HG02763 (cell line): ENCODE results near the gene HSPD1.
A peak's percentile ranks its signal among the peaks of the same experiment; 100 is the strongest.
"Not testable (repeated sequence)": the region's sequence is repeated elsewhere in the genome, so short reads cannot be mapped to it uniquely, and the experiment has no call there.

ENCODE experiments used
- ATAC-seq: cut with Tn5 transposase; IDR thresholded peaks from one replicate; pipeline ENCODE4 v1.9.1; 2021; ENCODE audit warnings: mild to moderate bottlenecking, moderate library complexity; ENCODE audit not compliant: unreplicated experiment

Gene HSPD1

GRCh38 chr2:197497326-197497725 lies 2.3 kb downstream of the HSPD1 start:
- ATAC-seq, result no peak

DNA sequence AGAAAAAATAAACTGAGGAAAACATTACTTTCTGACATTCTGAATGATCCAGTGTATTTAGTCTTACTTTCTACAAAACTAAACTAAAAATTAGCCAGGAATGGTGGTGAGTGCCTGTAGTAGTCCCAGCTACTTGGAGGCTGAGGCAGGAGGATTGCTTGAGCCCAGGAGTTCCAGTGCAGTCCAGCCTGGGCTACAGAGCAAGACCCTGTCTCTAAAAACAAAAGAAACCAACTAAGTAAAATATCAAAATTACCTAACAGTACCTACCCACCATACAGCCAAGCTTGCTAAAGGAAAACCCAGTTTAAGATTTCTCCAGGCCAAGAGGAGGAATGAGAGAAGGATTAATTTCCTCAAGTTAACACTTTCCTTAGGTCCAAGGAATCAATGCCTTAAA lies 2.9 kb downstream of the HSPD1 start:
- no peak for ATAC-seq

DNA sequence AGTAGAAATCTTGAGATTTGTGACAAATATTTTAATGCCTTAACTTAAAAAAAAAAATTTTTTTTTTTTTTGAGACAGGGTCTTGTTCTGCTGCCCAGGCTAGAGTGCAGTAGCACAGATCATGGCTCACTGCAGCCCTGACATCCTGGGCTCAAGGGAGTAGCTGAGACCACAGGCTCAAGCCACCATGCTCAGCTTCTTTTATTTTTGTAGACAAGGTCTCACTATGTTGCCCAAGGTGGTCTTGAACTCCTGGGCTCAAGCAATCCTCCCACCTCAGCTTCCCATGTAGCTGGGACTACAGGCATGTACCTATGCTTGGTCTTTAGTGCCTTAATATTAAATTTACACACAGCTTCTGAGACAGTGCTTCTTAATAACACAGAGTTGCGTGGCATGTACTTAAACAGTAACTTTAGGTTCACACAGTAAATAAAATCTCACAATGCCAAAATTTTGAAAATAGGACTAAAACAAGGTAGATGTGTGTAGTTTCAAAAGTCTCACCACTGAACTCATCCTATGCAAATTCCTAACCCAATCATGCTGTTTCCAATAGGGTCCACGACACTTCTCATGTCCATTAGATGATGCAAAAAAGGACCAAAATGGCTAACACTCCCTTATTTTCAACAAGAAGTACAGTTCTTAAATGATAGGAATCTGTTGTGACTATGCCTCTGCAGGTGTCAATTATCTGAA lies 4.1 kb downstream of the HSPD1 start:
- ATAC-seq, result no peak

- ATAC-seq, result no peak
Observed at GRCh38 chr2:197487385-197487784, 12.3 kb downstream of the HSPD1 start.

DNA sequence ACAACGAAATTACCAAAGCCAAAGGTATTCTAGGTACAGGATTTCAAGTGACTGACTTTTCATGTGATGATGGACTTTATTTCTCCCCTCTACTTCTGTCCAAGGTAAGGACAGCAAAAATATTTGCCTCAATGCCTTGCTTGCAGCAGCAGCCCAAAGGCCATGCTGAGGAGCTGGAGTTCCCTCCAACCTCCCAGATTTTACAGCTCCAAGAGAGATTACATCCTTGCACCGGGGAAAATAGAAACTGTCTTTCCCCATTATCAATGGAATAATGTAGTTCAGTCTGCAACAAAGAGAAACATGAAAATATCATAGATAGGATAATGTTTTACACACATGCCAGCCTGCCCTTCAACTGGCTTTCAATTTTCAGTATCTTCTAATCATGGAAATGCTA lies 13.5 kb downstream of the HSPD1 start:
- ATAC-seq, result no peak

- ATAC-seq, result not testable (repeated sequence)
Observed at GRCh38 chr2:197484248-197484647, 15.4 kb downstream of the HSPD1 start.

DNA sequence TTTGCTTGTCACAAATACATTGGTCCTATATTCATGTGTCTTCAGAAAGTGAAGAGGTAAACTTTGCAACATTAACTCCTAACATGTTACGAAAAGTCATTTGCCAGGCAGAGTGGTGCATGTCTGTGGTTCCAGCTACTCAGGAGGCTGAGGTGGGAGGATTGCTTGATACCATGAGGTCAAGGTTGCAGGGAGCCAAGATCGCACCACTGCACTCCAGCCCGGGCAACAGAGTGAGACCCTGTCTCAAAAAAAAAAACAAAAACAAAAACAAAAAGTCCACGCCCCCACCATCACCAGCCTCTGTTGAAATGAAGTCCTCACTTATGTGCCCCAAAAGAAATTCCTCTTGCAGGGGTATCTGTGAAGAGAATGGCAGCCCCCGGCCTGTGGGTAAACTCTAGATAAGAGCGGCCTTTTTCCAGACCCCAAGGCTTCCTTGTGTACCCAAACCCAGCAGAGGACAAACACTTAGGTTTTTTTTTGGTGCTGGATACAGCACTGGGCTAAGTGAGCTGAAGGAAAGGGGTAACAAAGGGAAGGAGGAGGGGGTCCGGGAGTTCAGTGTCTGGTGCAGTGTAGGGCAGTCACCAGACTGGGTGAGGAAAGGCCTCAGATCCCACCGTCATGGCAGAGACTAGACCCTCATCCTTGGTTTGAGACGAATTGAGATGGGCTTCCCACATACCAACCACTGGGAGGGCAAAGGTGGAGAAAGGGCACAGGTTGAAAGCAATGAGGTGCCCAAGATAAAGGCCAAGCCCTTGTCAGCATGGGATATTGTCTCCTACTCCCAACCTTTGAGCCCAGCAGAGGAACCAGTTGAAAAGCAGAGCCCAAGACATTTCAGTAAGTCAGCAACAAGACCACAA lies 19.2 kb downstream of the HSPD1 start:
- no peak for ATAC-seq

DNA sequence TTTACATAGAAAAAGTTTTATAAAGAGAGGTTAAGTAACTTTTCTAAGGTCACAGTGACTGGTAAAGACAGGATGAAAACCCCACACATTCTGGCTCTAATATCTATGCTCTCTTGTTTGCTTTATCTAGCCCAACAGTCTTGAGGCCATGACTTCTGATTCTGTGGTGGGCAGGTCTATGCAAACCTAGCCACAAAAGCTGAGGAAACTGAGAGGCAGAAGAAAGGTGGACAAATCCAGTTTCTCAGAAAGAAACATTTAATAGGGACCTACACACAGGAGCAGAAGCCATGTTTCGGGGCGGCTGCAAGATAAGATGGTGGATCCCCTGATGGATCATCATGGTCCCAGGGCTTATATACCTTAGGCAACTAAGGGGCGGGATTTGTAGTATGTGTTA lies 21.8 kb downstream of the HSPD1 start:
- no peak for ATAC-seq

GRCh38 chr2:197472166-197472565 lies 27.5 kb downstream of the HSPD1 start:
- no peak for ATAC-seq

DNA sequence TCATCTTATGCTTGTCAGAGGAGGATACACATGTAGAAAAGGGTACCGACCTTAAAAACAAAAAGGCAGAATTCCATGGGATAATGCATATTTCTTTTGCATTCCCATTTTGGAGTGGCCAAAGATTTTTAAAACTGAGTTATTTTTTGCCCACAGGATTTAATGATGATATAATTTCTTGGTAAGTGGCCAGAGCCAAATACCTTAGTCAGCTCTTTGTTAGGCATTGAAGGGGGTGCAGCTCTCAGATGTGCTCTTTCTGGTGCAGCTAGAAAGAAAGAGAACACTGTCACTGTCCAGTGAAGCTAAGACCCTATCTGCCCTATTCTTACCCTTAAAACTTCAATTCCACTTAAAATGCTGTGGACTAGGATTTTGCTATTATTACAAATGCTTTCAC lies 35.5 kb downstream of the HSPD1 start:
- no peak for ATAC-seq

DNA sequence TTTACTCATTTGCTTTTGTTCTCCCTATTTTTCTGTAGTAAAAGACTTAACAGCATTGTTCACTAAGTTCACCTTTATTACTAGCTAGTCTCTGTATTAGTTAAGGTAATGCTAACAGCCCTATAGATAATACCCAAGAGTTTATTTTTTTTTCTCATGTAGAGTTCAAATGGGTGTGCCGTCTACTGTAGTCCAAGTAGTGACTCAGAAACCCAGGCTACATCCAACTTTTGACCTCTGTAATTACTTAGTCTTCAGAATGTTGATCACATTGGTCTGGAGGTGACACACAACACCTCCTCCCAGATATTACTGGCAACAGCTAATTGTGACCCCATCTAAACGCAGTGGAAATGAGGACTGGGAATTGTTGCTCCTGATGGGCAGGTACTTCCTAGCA lies 38.6 kb downstream of the HSPD1 start:
- no peak for ATAC-seq

- no peak for ATAC-seq
Observed at GRCh38 chr2:197460649-197461048, 39.0 kb downstream of the HSPD1 start.

GRCh38 chr2:197455428-197455827 lies 44.2 kb downstream of the HSPD1 start:
- ATAC-seq, result no peak

DNA sequence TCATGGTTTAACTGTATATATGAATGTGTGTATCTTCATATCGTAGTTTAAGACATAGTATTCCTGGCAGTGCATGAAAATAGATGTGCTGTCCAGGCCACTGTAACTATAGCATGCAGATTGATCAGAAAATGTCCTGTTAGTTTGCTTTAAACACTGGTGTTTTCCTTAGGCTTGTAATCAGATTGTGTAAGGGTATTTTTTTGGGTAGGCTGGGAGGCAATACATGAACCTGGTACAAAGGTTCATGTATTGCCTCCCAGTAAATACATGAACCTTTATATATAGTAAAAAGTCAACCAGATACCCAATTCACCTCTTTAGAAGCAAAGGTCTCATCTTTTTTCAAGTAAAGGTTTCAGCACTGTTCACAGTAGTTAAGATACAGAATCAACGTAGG lies 44.7 kb downstream of the HSPD1 start:
- no peak for ATAC-seq

GRCh38 chr2:197453914-197454398 lies 45.7 kb downstream of the HSPD1 start:
- peak; percentile 21 for ATAC-seq

GRCh38 chr2:197453123-197453913 lies 46.3 kb downstream of the HSPD1 start, which contains the start of gene COQ10B:
TSS of gene COQ10B (plus strand) at chr2:197453552. CDS start at chr2:197453561, 9 bp downstream.
- peak; percentile 94 for ATAC-seq

- ATAC-seq, result no peak
Observed at GRCh38 chr2:197452754-197453122, 46.9 kb downstream of the HSPD1 start.

- ATAC-seq, result not testable (repeated sequence)
Observed at GRCh38 chr2:197450935-197451358, 48.7 kb downstream of the HSPD1 start.

DNA sequence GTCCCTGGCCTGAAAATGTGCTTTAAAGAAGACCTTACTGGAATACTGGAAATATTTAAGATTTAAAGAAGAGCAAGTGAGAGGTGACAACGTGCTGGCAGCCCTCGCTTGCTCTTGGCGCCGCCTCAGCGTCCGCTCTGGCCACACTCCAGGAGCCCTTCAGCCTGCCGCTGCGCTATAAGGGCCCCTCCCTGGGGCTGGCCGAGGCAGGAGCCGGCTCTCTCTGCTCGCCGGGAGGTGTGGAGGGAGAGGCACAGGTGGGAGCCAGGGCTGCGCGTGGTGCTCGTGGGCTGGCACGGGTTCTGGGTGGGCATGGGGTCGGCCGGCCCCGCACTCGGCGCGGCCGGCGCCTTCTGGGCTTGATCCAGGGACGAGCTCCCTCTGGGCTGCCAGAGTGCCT lies 49.2 kb downstream of the HSPD1 start:
- no peak for ATAC-seq

DNA sequence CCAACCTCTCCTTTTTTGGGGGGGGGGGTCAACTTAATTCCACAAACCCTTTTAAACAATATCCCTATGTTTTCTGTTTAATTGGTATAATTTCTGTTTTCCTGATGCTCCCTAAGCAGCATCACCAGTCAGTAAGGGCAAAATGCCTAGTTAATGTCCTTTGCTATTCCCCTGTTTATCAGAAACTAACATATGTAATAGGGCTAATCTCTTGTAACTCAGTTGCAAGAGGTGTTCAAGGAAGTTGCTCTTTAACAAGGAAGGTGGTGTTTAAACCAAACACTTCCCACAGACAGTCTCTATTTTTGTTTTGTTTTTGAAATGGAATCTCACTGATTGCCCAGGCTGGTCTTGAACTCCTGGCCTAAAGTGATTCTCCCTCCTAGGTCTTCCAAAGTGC lies 52.8 kb downstream of the HSPD1 start:
- no peak for ATAC-seq

GRCh38 chr2:197445746-197446145 lies 53.9 kb downstream of the HSPD1 start:
- no peak for ATAC-seq
